Trophoblast cell (in vitro differentiated cells and primary cell): ENCODE results near the gene PATZ1.
"Not testable (repeated sequence)": the region's sequence is repeated elsewhere in the genome, so short reads cannot be mapped to it uniquely, and the experiment has no call there.

Experiments used
- DNase-seq, 2 donors: peaks; one replicate each; pipeline ENCODE4 v3.0.0-alpha.2; 2016
- H2AFZ ChIP-seq: 2 replicates; pipeline ENCODE4 v1.6.1; 2013; ENCODE audit warnings: low read length, moderate library complexity, mild to moderate bottlenecking; ENCODE audit not compliant: insufficient read depth, poor library complexity
- H2AK5ac ChIP-seq: 2 replicates; pipeline ENCODE4 v1.6.1; 2013; ENCODE audit warnings: mild to moderate bottlenecking, low read length
- H2BK120ac ChIP-seq: 2 replicates; pipeline ENCODE4 v1.6.1; 2013; ENCODE audit warnings: low read length, mild to moderate bottlenecking, moderate library complexity; ENCODE audit not compliant: insufficient read depth, poor library complexity
- H2BK12ac ChIP-seq: 2 replicates; pipeline ENCODE4 v1.6.1; 2013; ENCODE audit warnings: mild to moderate bottlenecking, low read length, moderate library complexity
- H2BK5ac ChIP-seq: 2 replicates; pipeline ENCODE4 v1.6.1; 2013; ENCODE audit warnings: low read length, low read depth, moderate library complexity, mild to moderate bottlenecking; ENCODE audit not compliant: poor library complexity
- H3K14ac ChIP-seq: 2 replicates; pipeline ENCODE4 v1.6.1; 2013; ENCODE audit warnings: mild to moderate bottlenecking, low read length
- H3K18ac ChIP-seq: 2 replicates; pipeline ENCODE4 v1.6.1; 2013; ENCODE audit warnings: mild to moderate bottlenecking, low read length
- H3K23ac ChIP-seq: 2 replicates; pipeline ENCODE4 v1.6.1; 2013; ENCODE audit warnings: low read length
- H3K27ac ChIP-seq: 2 replicates; pipeline ENCODE4 v1.5.1; 2013; ENCODE audit warnings: low read depth, mild to moderate bottlenecking, inconsistent platforms, low read length, moderate library complexity
- H3K27me3 ChIP-seq: 2 replicates; pipeline ENCODE4 v1.6.1; 2013; ENCODE audit warnings: inconsistent platforms, mild to moderate bottlenecking, low read length, moderate library complexity; ENCODE audit not compliant: insufficient read depth
- H3K36me3 ChIP-seq, 2 experiments: 1 replicate in 1 of 2; 2 replicates in 1 of 2; pipeline ENCODE4 v1.6.1; 2013; ENCODE audit warnings: low read length in 2 of 2, mild to moderate bottlenecking in 2 of 2, moderate library complexity in 1 of 2; ENCODE audit not compliant: insufficient read depth in 2 of 2, control insufficient read depth in 1 of 2
- H3K4ac ChIP-seq: 2 replicates; pipeline ENCODE4 v1.6.1; 2013; ENCODE audit warnings: low read depth, mild to moderate bottlenecking, low read length, moderate library complexity
- H3K4me1 ChIP-seq, 2 experiments: 1 replicate in 1 of 2; 2 replicates in 1 of 2; pipeline ENCODE4 v1.6.1; 2013; ENCODE audit warnings: low read length in 2 of 2, mild to moderate bottlenecking in 2 of 2, moderate library complexity in 1 of 2; ENCODE audit not compliant: insufficient read depth in 2 of 2, control insufficient read depth in 1 of 2
- H3K4me2 ChIP-seq: 2 replicates; pipeline ENCODE4 v1.6.1; 2013; ENCODE audit warnings: inconsistent platforms, mild to moderate bottlenecking, low read length, moderate library complexity
- H3K4me3 ChIP-seq: 2 replicates; pipeline ENCODE4 v1.5.1; 2013; ENCODE audit warnings: mild to moderate bottlenecking, low read depth, low read length, inconsistent platforms
- H3K79me1 ChIP-seq: one replicate; pipeline ENCODE4 v1.6.1; 2013; ENCODE audit warnings: low read length
- H3K79me2 ChIP-seq: 2 replicates; pipeline ENCODE4 v1.6.1; 2013; ENCODE audit warnings: low read length, mild to moderate bottlenecking; ENCODE audit not compliant: control insufficient read depth, insufficient read depth, poor library complexity
- H3K9ac ChIP-seq: 2 replicates; pipeline ENCODE4 v1.6.1; 2013; ENCODE audit warnings: mild to moderate bottlenecking, low read length
- H3K9me3 ChIP-seq: 2 replicates; pipeline ENCODE4 v1.6.1; 2013; ENCODE audit warnings: low read depth, mild to moderate bottlenecking, control low read depth, inconsistent platforms, low read length; ENCODE audit not compliant: insufficient read depth
- H4K12ac ChIP-seq: 2 replicates; pipeline ENCODE4 v1.6.1; 2013; ENCODE audit warnings: low read depth, mild to moderate bottlenecking, low read length, moderate library complexity
- H4K8ac ChIP-seq: 2 replicates; pipeline ENCODE4 v1.6.1; 2013; ENCODE audit warnings: low read depth, mild to moderate bottlenecking, low read length, moderate library complexity
- H4K91ac ChIP-seq: one replicate; pipeline ENCODE4 v1.6.1; 2013; ENCODE audit warnings: low read depth, mild to moderate bottlenecking, low read length, moderate library complexity
- WGBS: extraction: QIAGEN DNeasy Blood & Tissue Kit; methylation state at CpG from one replicate; pipeline ENCODE4 v1.1.7; 2013; ENCODE audit warnings: missing lambda C conversion rate; ENCODE audit not compliant: insufficient read length, insufficient coverage; ENCODE audit errors: extremely low coverage; 5-methylcytosine and 5-hydroxymethylcytosine counted together

The PATZ1 gene

DNA sequence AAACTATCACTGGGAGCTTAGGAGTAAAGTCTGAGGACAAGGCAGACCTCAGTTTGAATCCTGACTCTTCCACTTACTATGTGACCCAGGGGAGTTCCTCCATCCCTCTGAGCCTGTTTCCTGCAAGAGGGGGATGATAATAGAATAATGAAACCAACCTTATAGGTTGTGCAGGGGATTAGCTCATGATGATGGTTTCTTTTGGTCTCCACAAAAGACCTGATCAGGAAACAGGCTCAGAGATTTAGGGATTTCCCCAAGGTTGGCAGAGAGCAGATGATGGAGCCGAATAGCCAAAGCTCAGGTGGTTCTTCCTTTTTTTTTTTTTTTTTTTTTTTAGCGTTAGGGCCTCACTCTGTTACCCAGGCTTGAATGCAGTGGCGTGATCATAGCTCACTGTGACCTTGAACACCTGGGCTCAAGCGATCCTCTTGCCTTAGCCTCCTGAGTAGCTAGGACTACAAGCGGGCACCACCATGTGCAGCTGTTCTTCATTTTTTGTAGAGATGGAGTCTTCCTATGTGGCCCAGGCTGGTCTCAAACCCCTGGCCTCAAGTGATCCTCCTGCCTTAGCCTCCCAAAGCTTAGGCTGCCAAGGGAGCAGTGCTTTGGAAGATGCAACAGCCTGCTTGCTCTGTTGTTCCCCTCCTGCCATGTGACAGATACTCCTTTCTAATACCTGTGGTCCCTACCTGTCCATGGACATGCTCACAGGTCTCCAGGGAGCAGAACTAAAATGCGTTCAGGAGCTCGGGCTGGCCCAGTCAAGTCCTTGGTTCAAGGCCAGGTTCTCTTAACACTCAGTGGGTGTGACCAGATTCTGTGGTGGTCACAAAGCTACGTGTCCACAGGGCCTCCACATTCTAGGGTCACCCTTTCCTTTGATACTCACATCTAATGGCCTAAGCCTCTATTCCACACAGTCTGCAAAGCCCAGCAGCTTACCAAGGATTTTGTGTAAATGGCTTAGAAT, 22.3 kb downstream of the PATZ1 start:
- Histone ChIP-seq H3K36me3 (peaks cover 33 to 37% of the 10 kb centered on the region in 2 experiments), H3K4me2 (no peak overlapping the region), H3K18ac (no peak overlapping the region), H3K79me2 (no peaks in the 10 kb centered on the region), H2BK120ac (no peak overlapping the region), H3K23ac (no peak overlapping the region), H3K9ac (no peak overlapping the region), H4K12ac (no peak overlapping the region), H4K8ac (no peak overlapping the region), H3K4me3 (no peak overlapping the region), H3K79me1 (no peaks in the 10 kb centered on the region), H3K9me3 (no peaks in the 10 kb centered on the region), H3K4me1 (peaks cover 8 to 13% of the 10 kb centered on the region in 2 experiments), H3K27ac (no peak overlapping the region), H2BK5ac (no peak overlapping the region), H2AFZ (no peak overlapping the region), H4K91ac (no peak overlapping the region), H3K4ac (no peak overlapping the region), H2AK5ac (no peak overlapping the region), H3K14ac (no peak overlapping the region), H3K27me3 (no peaks in the 10 kb centered on the region), H2BK12ac (no peak overlapping the region)
- DNase-seq = no peak
- no CpG with 5 or more reads among the region's 8 CpGs for WGBS

DNA sequence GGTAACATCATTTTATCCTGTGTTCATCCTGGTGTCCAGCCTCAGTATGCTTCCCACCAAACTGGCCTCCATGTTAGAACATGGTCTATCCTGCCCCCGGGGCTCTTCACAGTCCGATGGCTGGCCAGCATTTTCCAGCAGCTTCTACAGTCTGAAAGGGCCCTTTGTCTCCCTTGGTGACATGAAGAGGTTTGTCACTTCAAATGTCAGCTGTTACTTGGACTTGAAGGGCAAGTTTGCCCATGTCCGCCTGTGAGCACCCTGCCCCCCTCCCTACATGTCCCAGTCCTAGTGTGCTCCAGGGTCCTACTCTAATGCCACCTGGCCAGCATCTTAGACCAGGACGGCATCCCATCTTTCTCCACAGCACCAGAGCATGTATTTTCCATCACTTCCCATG, 24.7 kb downstream of the PATZ1 start:
- H3K18ac ChIP-seq = no peak overlapping the region
- no peak overlapping the region for H4K12ac ChIP-seq
- no peak overlapping the region for H3K9ac ChIP-seq
- no peaks in the 10 kb centered on the region for H3K4me1 ChIP-seq
- H3K23ac ChIP-seq = no peak overlapping the region
- H4K8ac ChIP-seq = no peak overlapping the region
- no peak overlapping the region for H3K4me2 ChIP-seq
- H3K36me3 ChIP-seq = peaks cover 13 to 18% of the 10 kb centered on the region in 2 experiments
- H3K79me2 ChIP-seq = no peaks in the 10 kb centered on the region
- no peak overlapping the region for H4K91ac ChIP-seq
- no peak overlapping the region for H3K14ac ChIP-seq
- H2AK5ac ChIP-seq = no peak overlapping the region
- no peak overlapping the region for H2BK12ac ChIP-seq
- no CpG with 5 or more reads among the region's 4 CpGs for WGBS
- no peak overlapping the region for H2BK120ac ChIP-seq
- H2BK5ac ChIP-seq = no peak overlapping the region
- H2AFZ ChIP-seq = no peak overlapping the region
- no peak for DNase-seq
- no peaks in the 10 kb centered on the region for H3K27me3 ChIP-seq
- H3K9me3 ChIP-seq = no peaks in the 10 kb centered on the region
- H3K27ac ChIP-seq = no peak overlapping the region
- H3K79me1 ChIP-seq = no peaks in the 10 kb centered on the region
- no peak overlapping the region for H3K4ac ChIP-seq
- no peak overlapping the region for H3K4me3 ChIP-seq

DNA sequence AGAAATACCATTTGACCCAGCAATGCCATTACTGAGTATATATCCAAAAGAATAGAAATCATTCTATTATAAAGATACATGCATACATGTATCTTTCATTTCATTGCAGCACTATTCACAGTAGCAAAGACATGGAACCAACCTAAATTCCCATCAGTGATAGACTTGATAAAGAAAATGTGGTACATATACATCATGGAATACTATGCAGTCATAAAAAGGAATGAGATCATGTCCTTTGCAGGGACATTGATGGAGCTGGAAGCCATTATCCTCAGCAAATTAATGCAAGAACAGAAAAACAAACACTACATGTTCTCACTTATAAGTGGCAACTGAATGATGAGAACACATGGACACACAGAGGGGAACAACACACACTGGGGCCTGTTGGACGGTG, 31.9 kb downstream of the PATZ1 start:
- H4K12ac ChIP-seq, H3K4me2 ChIP-seq, H4K91ac ChIP-seq, H3K23ac ChIP-seq, H3K79me2 ChIP-seq, H3K9ac ChIP-seq, H3K27ac ChIP-seq, H3K36me3 ChIP-seq, H3K4me3 ChIP-seq, H2BK120ac ChIP-seq, H2AK5ac ChIP-seq, H2BK12ac ChIP-seq, H4K8ac ChIP-seq, H3K79me1 ChIP-seq, H3K4me1 ChIP-seq, H3K4ac ChIP-seq, H3K9me3 ChIP-seq, H3K27me3 ChIP-seq, H3K18ac ChIP-seq, H2BK5ac ChIP-seq, H2AFZ ChIP-seq, H3K14ac ChIP-seq, DNase-seq: not testable (repeated sequence)
- no CpG with 5 or more reads among the region's 1 CpG for WGBS

DNA sequence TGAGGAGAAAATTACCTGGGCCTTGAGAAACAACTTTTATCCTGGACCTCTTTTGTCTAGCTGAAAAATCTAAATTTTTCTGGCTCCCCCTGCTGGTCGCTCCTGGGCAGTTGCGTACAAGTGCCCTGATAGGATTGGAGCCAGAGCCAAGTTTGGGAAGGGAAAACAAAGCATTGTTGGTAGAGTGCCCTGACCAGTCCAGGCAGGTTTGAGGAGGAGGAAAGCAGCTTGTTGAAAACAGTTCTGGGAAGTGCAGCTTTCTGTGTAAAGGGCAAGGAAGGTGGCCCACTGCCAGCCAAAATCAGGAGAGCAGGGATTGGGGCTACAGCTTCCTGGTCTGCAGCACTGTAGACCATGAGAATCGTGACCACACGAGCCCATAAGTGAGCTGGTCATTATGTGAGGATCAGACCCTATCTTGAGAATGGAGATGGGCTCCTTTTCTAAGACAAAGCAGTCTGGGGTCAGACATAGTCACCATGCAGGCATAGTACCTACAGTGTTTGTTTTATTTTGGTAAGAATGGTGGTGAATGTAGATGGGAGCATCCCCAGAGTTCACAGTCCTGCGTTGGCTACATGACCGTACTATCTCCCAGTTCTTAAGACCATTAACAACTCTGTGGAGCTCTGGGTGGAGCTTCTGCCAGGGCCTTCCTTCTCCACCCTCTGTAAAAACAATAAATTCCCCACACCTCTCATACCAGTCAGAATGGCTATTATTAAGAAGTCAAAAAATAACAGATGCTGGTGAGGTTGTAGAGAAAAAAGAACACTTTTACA, 32.6 kb downstream of the PATZ1 start:
- no peaks in the 10 kb centered on the region for H3K79me2 ChIP-seq
- no peaks in the 10 kb centered on the region for H3K36me3 ChIP-seq
- H3K18ac ChIP-seq = no peak overlapping the region
- peak overlapping the region; percentile 2 for H2BK120ac ChIP-seq
- peak overlapping the region; percentile 44 for H3K27ac ChIP-seq
- peak overlapping the region; percentile 50 for H3K9ac ChIP-seq
- peaks cover 4 to 7% of the 10 kb centered on the region in 2 experiments for H3K4me1 ChIP-seq
- H4K91ac ChIP-seq = peak overlapping the region; percentile 42
- peak overlapping the region; percentile 9 for H2BK12ac ChIP-seq
- peak; percentile 73 to 92 for DNase-seq
- peaks cover 4% of the 10 kb centered on the region for H3K79me1 ChIP-seq
- H2AFZ ChIP-seq = peak overlapping the region; percentile 53
- no peaks in the 10 kb centered on the region for H3K27me3 ChIP-seq
- peak overlapping the region; percentile 8 for H3K14ac ChIP-seq
- H4K8ac ChIP-seq = peak overlapping the region; percentile 49
- peak overlapping the region; percentile 32 for H3K4me2 ChIP-seq
- no peak overlapping the region for H2AK5ac ChIP-seq
- H2BK5ac ChIP-seq = peak overlapping the region; percentile 17
- H3K23ac ChIP-seq = no peak overlapping the region
- H3K4ac ChIP-seq = no peak overlapping the region
- H3K9me3 ChIP-seq = no peaks in the 10 kb centered on the region
- H3K4me3 ChIP-seq = no peak overlapping the region
- WGBS = no CpG with 5 or more reads among the region's 6 CpGs
- H4K12ac ChIP-seq = no peak overlapping the region
